Vagina (tissue), 2 donors: ENCODE results near the gene RFX6.

ENCODE experiments used
- CTCF ChIP-seq, 3 experiments: fragments of 450-650 bp in 2 of 3; fragments of 200-600 bp in 1 of 3; sonication (generic) in 1 of 3; IDR thresholded peaks; one replicate each; pipeline ENCODE4 v1.5.1; 2017 to 2019; ENCODE audit warnings: antibody characterized with exemption in 3 of 3, mild to moderate bottlenecking in 2 of 3, moderate library complexity in 2 of 3
- POLR2A ChIP-seq, 2 donors: fragments of 450-650 bp; IDR thresholded peaks; one replicate each; pipeline ENCODE4 v1.6.1; 2017; ENCODE audit warnings: antibody characterized with exemption in 2 of 2, mild to moderate bottlenecking in 2 of 2, moderate library complexity in 2 of 2
- POLR2AphosphoS5 ChIP-seq, 2 donors: sonication (generic); formaldehyde crosslinking; IDR thresholded peaks; one replicate each; pipeline ENCODE4 v1.9.0; 2017; ENCODE audit warnings: antibody characterized with exemption in 2 of 2, mild to moderate bottlenecking in 2 of 2, low read depth in 1 of 2; ENCODE audit not compliant: insufficient read depth in 1 of 2

- TF ChIP-seq POLR2A (IDR thresholded peaks at IDR 0.05), result no peak
- TF ChIP-seq CTCF (IDR thresholded peaks at IDR 0.05), result no peak
- no peak for TF ChIP-seq POLR2AphosphoS5 (IDR thresholded peaks at IDR 0.05; ENCODE audit: insufficient read depth in 1 of 2, low read depth in 1 of 2)
Measured at GRCh38 chr6:116954335-116954734, 77.3 kb downstream of the RFX6 start.
